ENCODE data around the gene RAB3GAP2. TPM values are rescaled to one million over a fixed set of nuclear protein-coding genes. Genes with fewer than 3 reads are reported as not detected.

Gene RAB3GAP2
- total and polyA plus RNA-seq, 10 of the 15 experiments (the other 5 are each of a cell fraction or from before 2014, with no cell fraction given), result 11.9 to 51.1 (median 24.4) TPM

DNA sequence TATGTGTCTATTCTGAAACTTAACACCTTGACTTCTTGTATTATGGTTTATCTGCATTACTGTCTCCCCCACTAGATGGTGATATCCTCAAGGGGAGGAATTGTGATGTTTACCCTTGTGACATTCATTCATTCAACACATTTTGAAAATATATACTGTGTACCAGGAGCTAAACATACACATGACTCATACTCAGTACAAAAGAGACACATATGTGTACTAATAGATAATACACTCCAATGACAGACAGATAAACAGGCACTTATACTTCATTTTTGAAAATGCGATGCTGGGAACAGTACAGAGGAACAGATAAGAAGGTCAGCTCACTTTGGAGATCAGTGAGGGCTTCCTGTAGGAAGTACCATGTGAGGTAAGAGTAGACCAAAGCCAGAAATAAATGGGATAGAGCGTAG is 8.9 kb upstream of the RAB3GAP2 start:
- no peak overlapping the region for H2AFZ ChIP-seq (ENCODE audit: control insufficient read depth, low read depth, low read length)
- ATAC-seq (peak; percentile 78), DNase-seq (ENCODE audit: low read depth, low spot score) (no peak), FAIRE-seq (no peak)
- in situ Hi-C loops (cut with MboI), result no loop called here
- H3K9ac ChIP-seq (ENCODE audit: control insufficient read depth, insufficient read depth, low read length), result no peak overlapping the region
- H3K27ac ChIP-seq (ENCODE audit: control insufficient read depth, insufficient read depth), result no peak overlapping the region
- intact Hi-C loops (cut with micrococcal nuclease; ENCODE audit: unreplicated experiment), result loop anchor here (5.0 kb wide), 1 partner anchor 496 kb away; no protein-coding TSS in a partner anchor
- H3K4me3 ChIP-seq, result no peak overlapping the region
- ChIA-PET SMC1A (ENCODE audit: uncharacterized antibody, unreplicated experiment) (interaction anchor here (0.7 to 17.4 kb wide), 12 partner anchors 9 to 495 kb away, joined by 3 to 250 read pairs (median 5); no protein-coding TSS in a partner anchor), CTCF (interaction anchor here (0.7 to 6.4 kb wide), 27 partner anchors 9 to 522 kb away, joined by 3 to 69 read pairs (median 4); partner anchors contain the start of gene RAB3GAP2), POLR2A (interaction anchor here (1.0 to 3.4 kb wide), 3 partner anchors 9 to 60 kb away, joined by 4 to 12 read pairs (median 5); partner anchors contain the start of gene RAB3GAP2), RAD21 (ENCODE audit: unreplicated experiment) (interaction anchor here (0.9 to 4.6 kb wide), 15 partner anchors 9 to 495 kb away, joined by 3 to 59 read pairs (median 6); partner anchors contain the start of gene RAB3GAP2)
- H3K79me2 ChIP-seq (ENCODE audit: control insufficient read depth, insufficient read depth, low read length), result no peaks in the 10 kb centered on the region
- WGBS (ENCODE audit: insufficient coverage, insufficient replicate concordance, low lambda C conversion rate, missing lambda C conversion rate), result 96% methylated on average over 2 of the region's 2 CpGs
- no peak overlapping the region for H3K4me2 ChIP-seq (ENCODE audit: control insufficient read depth, insufficient read depth)
- no TSS peak for BruUV-seq (replicated peaks)
- no peaks in the 10 kb centered on the region for H3K9me3 ChIP-seq (replicated peaks; ENCODE audit: control insufficient read depth, insufficient read depth, low read length)
- no peaks in the 10 kb centered on the region for H3K36me3 ChIP-seq (ENCODE audit: control insufficient read depth in 2 of 2, insufficient read depth in 2 of 2, low read length in 1 of 2)
- no peaks in the 10 kb centered on the region for H3K4me1 ChIP-seq (ENCODE audit: control insufficient read depth, insufficient read depth, low read length)
- H3K27me3 ChIP-seq (replicated peaks in 1 of 2; ENCODE audit: control insufficient read depth in 2 of 2, insufficient read depth in 2 of 2, low read length in 1 of 2), result peaks cover 0 to 2% of the 10 kb centered on the region in 2 experiments; a peak in 1 of 4 replicates
- H4K20me1 ChIP-seq (ENCODE audit: control insufficient read depth, insufficient read depth), result no peaks in the 10 kb centered on the region
- TF ChIP-seq SIN3A (IDR thresholded peaks at IDR 0.05; ENCODE audit: low read depth, low read length) (no peak), ZNF687 (IDR thresholded peaks at IDR 0.05) (no peak), CEBPZ (IDR thresholded peaks at IDR 0.05; ENCODE audit: low read depth, low read length) (no peak), RAD21 (IDR thresholded peaks at IDR 0.05; ENCODE audit: insufficient read depth, low read depth, low read length) (peak; percentile 77), GATAD2B (conservative IDR thresholded peaks at IDR 0.05; ENCODE audit: low read depth) (no peak), ZNF24 (IDR thresholded peaks at IDR 0.05) (peak; percentile 97), SMC3 (IDR thresholded peaks at IDR 0.05; ENCODE audit: borderline replicate concordance, low read length) (peak; percentile 59; the same call in 1 of the 2 replicates), CTCF (IDR thresholded peaks at IDR 0.05 in 2 of 3, conservative IDR thresholded peaks at IDR 0.05 in 1 of 3; ENCODE audit: control insufficient read depth in 2 of 3, extremely low read depth in 1 of 3, insufficient read depth in 1 of 3, low read depth in 3 of 3, low read length in 3 of 3) (peak; percentile 24 to 52 (median 40); a peak in 5 of 6 replicates), MAX (IDR thresholded peaks at IDR 0.05; ENCODE audit: low read depth, low read length) (no peak), ATF7 (IDR thresholded peaks at IDR 0.05; ENCODE audit: low read depth) (no peak), HDAC6 (IDR thresholded peaks at IDR 0.05; ENCODE audit: unreplicated experiment) (no peak), MTA2 (IDR thresholded peaks at IDR 0.05; ENCODE audit: low read depth) (no peak), RELA (IDR thresholded peaks at IDR 0.05; ENCODE audit: borderline replicate concordance, partially characterized antibody) (no peak), ZNF274 (IDR thresholded peaks at IDR 0.05; ENCODE audit: insufficient read depth, insufficient read length) (no peak), TCF12 (IDR thresholded peaks at IDR 0.05; ENCODE audit: low read depth, low read length) (no peak)
